Activated naive CD8-positive, alpha-beta T cell treated with anti-CD3 and anti-CD28 coated beads for 36 hours (primary cell): ENCODE measurements around the gene PHLDA3. TPM values are rescaled to one million over a fixed set of nuclear protein-coding genes. Genes with fewer than 3 reads are reported as not detected.

Experiments used
- DNase-seq: peaks from one replicate; pipeline ENCODE4 v3.0.0; 2021
- H3K27ac Mint-ChIP-seq: one replicate; pipeline ENCODE4 v1.8.0; 2022; ENCODE audit warnings: mild to moderate bottlenecking, moderate library complexity, mixed read lengths
- H3K27me3 Mint-ChIP-seq: one replicate; pipeline ENCODE4 v1.8.0; 2022; ENCODE audit warnings: mild to moderate bottlenecking, mixed read lengths
- H3K36me3 Mint-ChIP-seq: one replicate; pipeline ENCODE4 v1.8.0; 2021; ENCODE audit warnings: mild to moderate bottlenecking, mixed read lengths
- H3K4me1 Mint-ChIP-seq: one replicate; pipeline ENCODE4 v1.8.0; 2021; ENCODE audit warnings: mixed read lengths
- H3K4me3 Mint-ChIP-seq: one replicate; pipeline ENCODE4 v1.8.0; 2022; ENCODE audit warnings: mild to moderate bottlenecking, moderate library complexity, mixed read lengths
- H3K9me3 Mint-ChIP-seq: one replicate; pipeline ENCODE4 v1.8.0; 2022; ENCODE audit warnings: mixed read lengths
- total RNA-seq, 2 experiments: library from RNA; stranded (reverse); gene quantifications; one replicate each; pipeline ENCODE4 v1.2.3, GENCODE V29; 2021

PHLDA3 gene
- total RNA-seq, 2 experiments from 2014 or later: 4.2 to 4.7 TPM

DNA sequence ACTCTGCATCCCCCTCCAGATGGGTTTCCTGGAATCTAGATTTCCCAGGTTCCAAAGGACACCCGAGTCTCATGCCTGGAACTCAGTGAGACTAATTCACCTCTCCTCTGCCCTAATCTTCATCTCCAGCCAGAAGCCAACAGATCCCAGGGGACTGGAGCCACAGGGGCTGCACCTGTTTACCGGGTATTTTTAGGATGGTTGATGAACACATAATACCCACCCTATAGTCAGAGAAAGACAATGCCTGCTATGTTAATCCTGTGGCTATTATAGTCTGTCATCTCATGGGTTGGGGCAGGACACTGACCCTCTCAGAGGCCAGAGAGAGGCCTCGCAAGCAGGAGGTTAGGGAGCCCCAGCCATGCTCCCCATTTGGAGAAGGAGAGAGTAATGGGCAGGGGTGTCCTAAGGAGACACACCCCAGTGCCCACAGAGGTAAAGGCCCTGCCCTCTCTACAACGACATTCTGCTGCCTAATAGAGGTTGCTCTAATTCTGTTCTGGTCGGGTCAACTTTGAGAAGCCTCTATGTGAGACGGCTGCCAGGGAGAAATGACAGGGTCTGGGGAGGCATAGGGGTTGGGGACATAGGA is 46.5 kb downstream of the PHLDA3 start:
- Mint-ChIP-seq H3K9me3 (no peaks in the 10 kb centered on the region), H3K4me3 (no peak overlapping the region), H3K27ac (no peak overlapping the region), H3K36me3 (no peaks in the 10 kb centered on the region), H3K27me3 (no peaks in the 10 kb centered on the region), H3K4me1 (no peaks in the 10 kb centered on the region)
- DNase-seq: no peak

DNA sequence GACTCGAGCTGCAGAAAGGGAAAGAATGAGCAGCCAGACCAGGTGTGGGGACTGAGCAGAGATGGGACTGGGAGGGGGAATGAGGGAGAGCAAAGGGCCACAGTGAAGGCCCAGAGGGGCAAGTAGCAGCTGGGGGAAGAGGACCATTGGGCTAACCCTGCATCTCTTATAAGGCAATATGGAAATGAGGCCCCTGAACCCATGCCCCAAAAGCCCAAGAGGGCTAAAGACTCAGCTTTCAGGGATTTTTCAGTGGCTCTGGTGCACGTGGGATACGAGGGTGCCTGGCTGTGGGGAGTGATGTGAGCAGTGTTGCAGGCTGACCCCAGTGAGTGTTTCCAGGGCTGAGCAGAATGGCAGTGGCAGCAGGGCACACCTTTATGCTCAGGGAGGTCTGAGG is 47.0 kb downstream of the PHLDA3 start:
- no peaks in the 10 kb centered on the region for H3K27me3 Mint-ChIP-seq
- no peak overlapping the region for H3K27ac Mint-ChIP-seq

DNA sequence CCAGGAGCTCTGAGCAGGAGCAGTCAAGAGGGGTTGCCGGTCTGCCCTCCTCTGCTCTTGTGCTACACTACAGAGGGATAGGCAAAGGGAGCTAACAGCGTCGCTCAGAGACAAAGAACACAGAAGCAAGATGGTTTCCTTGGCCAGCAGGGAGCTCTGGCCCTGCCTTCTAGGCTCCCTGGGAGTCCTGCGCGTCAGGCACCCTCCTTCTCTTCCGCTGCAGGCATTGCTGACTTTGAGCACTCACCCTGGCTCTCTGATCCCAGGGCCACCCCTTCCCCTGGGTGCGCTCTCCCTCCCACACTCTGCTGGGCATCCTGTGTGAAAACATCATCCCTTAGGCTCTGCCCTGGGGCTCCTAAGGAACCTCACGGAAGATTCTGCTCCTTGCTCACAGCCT is 47.9 kb downstream of the PHLDA3 start:
- Mint-ChIP-seq H3K36me3 (no peaks in the 10 kb centered on the region), H3K27ac (no peak overlapping the region), H3K4me3 (no peak overlapping the region), H3K27me3 (no peaks in the 10 kb centered on the region), H3K9me3 (no peaks in the 10 kb centered on the region), H3K4me1 (no peaks in the 10 kb centered on the region)
- no peak for DNase-seq

More for the DNA sequence above, 47.0 kb downstream of the PHLDA3 start:
- H3K4me1 Mint-ChIP-seq: no peaks in the 10 kb centered on the region
- no peak for DNase-seq
- no peaks in the 10 kb centered on the region for H3K9me3 Mint-ChIP-seq
- no peak overlapping the region for H3K4me3 Mint-ChIP-seq
- H3K36me3 Mint-ChIP-seq: no peaks in the 10 kb centered on the region

DNA sequence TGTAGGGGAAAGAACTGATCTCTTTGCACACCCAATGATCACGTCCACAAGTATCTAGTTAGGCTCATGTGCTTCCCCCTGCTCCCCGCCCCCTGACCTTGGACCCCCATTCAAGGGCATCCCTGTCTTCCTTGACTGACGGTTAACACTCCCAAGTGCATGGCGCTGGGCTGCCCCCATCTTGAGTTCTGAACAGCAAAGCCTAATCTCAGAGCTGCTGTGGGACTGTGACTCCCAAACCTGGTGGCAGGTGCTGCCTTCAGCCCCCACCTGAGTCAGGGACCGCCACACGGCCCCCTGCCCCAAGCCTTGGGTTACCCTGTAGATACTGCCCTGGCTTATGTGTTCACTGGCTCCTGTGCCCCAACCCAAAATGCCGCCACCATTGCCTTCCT is 48.4 kb downstream of the PHLDA3 start:
- no peak overlapping the region for H3K27ac Mint-ChIP-seq
- no peaks in the 10 kb centered on the region for H3K27me3 Mint-ChIP-seq
- H3K4me3 Mint-ChIP-seq: no peak overlapping the region
- H3K36me3 Mint-ChIP-seq: no peaks in the 10 kb centered on the region
- H3K9me3 Mint-ChIP-seq: peaks cover 1% of the 10 kb centered on the region
- no peak for DNase-seq
- no peaks in the 10 kb centered on the region for H3K4me1 Mint-ChIP-seq

DNA sequence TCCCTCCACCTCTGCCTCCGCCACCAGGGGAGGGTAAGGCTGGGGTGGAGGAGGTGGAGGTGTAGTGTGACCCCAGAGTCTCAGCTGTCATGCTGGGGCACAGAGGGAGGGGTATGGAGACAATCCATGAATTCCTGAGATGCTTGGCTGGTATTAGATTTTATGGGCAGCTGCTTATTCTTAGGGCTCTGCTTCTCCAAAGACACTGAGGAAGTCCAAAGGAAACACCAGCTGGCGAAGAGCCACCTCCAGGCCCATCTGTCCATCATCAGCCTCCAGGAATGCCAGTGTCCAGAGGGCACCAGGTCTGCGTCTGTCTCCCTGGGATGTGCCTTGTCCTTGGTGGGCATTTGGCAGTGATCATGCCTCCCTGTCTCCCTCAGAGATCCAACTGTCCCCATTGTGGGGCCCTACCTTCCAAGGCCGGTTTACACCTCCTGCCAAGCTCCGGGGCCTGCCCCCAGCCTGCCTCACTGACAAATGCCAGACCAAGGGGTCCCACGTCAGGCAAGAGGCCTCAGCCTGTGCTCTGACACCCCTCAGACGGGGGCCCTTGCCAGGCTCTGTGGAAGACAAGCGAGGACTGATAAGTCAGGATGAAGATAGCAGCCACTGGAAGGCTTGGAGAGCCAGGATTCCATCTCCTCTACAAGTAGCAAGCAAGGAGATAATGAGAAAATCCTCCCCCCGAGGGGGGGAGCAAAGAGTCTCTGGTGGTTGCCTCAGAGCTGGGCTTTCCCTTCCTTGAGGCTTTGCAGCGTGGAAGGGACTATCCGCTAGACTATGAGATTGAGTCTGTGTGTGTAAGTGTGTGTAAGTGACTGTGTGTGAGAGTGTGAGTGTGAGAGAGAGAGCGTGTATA is 49.0 kb downstream of the PHLDA3 start:
- no peaks in the 10 kb centered on the region for H3K4me1 Mint-ChIP-seq
- H3K27ac Mint-ChIP-seq: no peak overlapping the region
- H3K36me3 Mint-ChIP-seq: no peaks in the 10 kb centered on the region
- H3K4me3 Mint-ChIP-seq: no peak overlapping the region
- no peak for DNase-seq
- peaks cover 3% of the 10 kb centered on the region for H3K9me3 Mint-ChIP-seq
- no peaks in the 10 kb centered on the region for H3K27me3 Mint-ChIP-seq

DNA sequence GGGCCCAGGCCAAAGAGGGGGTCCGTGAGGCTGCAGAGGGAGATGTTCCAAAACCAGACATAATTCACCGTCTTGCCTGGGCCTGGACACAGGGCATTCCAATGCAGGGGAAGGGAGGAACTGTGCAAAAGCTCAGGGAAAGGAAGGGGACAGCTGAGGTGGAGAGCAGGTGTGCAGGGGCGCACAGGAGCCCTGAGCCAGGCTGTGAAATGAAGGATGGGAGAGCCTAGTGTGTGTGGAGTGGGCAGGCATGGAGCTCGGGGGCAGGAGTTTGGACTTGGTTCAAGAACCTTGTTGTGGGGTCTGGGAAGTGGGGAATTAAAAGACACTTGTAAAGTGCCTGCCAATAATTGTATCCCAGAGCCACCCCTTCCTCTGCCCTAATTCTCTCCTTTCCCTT is 49.7 kb downstream of the PHLDA3 start:
- Mint-ChIP-seq H3K36me3 (no peaks in the 10 kb centered on the region), H3K27me3 (no peaks in the 10 kb centered on the region), H3K4me1 (no peaks in the 10 kb centered on the region), H3K9me3 (peaks cover 3% of the 10 kb centered on the region), H3K4me3 (no peak overlapping the region), H3K27ac (no peak overlapping the region)
- no peak for DNase-seq

DNA sequence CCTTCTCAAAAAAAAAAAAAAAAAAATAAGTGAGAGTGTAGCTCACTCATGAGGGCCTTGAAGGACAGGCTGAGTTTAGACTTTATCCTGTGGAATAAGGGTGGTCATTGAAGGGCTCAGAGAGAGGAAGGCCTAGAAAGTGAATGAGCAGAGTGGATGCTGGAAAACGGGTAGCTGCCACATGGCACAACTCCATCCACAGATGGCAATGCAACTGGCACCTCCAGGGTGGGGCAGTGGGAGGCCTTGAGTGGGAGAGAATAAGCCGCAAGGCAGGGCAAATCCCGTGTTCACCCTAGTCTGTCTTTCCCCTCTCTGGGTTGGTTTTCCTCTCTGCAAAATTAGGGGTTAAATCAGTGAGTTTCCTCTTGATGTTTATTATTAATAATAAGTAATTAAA is 50.5 kb downstream of the PHLDA3 start:
- no peak for DNase-seq
- Mint-ChIP-seq H3K4me1 (no peaks in the 10 kb centered on the region), H3K27ac (no peak overlapping the region), H3K9me3 (peaks cover 3% of the 10 kb centered on the region), H3K36me3 (no peaks in the 10 kb centered on the region), H3K27me3 (no peaks in the 10 kb centered on the region), H3K4me3 (no peak overlapping the region)

Other genes starting within 250 kb of the PHLDA3 start
- under 1 TPM; 0.04 to 0.06 TPM for gene PKP1, start 185.7 kb downstream of the PHLDA3 start, total RNA-seq
- not detected for gene TNNT2, start 91.5 kb downstream of the PHLDA3 start, total RNA-seq
- not detected for gene LAD1, start 69.9 kb downstream of the PHLDA3 start, total RNA-seq
- not detected for gene TNNI1, start 47.5 kb downstream of the PHLDA3 start, total RNA-seq
- gene CSRP1, start 37.9 kb upstream of the PHLDA3 start, total RNA-seq: 10 to 100 TPM; 57.0 to 59.1 TPM
- gene NAV1, start 69.9 kb upstream of the PHLDA3 start, total RNA-seq: 1 to 10 TPM; 1.3 TPM